GM19463 (cell line): ENCODE results near the gene HTD2.
A peak's percentile ranks its signal among the peaks of the same experiment; 100 is the strongest.
"Not testable (repeated sequence)": the region's sequence is repeated elsewhere in the genome, so short reads cannot be mapped to it uniquely, and the experiment has no call there.

Source experiments
- ATAC-seq: cut with Tn5 transposase; IDR thresholded peaks from one replicate; pipeline ENCODE4 v1.9.1; 2021; ENCODE audit warnings: mild to moderate bottlenecking, moderate library complexity; ENCODE audit not compliant: unreplicated experiment

HTD2 gene

GRCh38 chr3:58331593-58332152 lies 25.4 kb downstream of the HTD2 start:
- no peak for ATAC-seq

GRCh38 chr3:58332575-58333188 lies 26.4 kb downstream of the HTD2 start, which contains the start of gene PXK:
Gene PXK (plus strand): TSS chr3:58332892. CDS start chr3:58332989, 97 bp downstream.
- ATAC-seq = peak; percentile 89

- ATAC-seq = peak; percentile 31
Measured at GRCh38 chr3:58333206-58334012, 27.1 kb downstream of the HTD2 start.

GRCh38 chr3:58334013-58334321 lies 27.6 kb downstream of the HTD2 start:
- ATAC-seq = no peak

GRCh38 chr3:58334506-58334884 lies 28.2 kb downstream of the HTD2 start:
- no peak for ATAC-seq

GRCh38 chr3:58335652-58335947 lies 29.3 kb downstream of the HTD2 start:
- ATAC-seq = no peak

- no peak for ATAC-seq
Measured at GRCh38 chr3:58336135-58336882, 30.0 kb downstream of the HTD2 start.

GRCh38 chr3:58337190-58337589 lies 30.9 kb downstream of the HTD2 start:
- ATAC-seq = no peak

GRCh38 chr3:58339146-58339545 lies 32.8 kb downstream of the HTD2 start:
- not testable (repeated sequence) for ATAC-seq

GRCh38 chr3:58340594-58341244 lies 34.4 kb downstream of the HTD2 start:
- no peak for ATAC-seq

GRCh38 chr3:58341376-58341775 lies 35.1 kb downstream of the HTD2 start:
- no peak for ATAC-seq

GRCh38 chr3:58342676-58343075 lies 36.4 kb downstream of the HTD2 start:
- no peak for ATAC-seq

- ATAC-seq = no peak
Measured at GRCh38 chr3:58345457-58345856, 39.1 kb downstream of the HTD2 start.

- no peak for ATAC-seq
Measured at GRCh38 chr3:58346368-58346767, 40.0 kb downstream of the HTD2 start.

GRCh38 chr3:58347984-58348383 lies 41.7 kb downstream of the HTD2 start:
- no peak for ATAC-seq

GRCh38 chr3:58349792-58350626 lies 43.7 kb downstream of the HTD2 start:
- peak; percentile 82 for ATAC-seq

- no peak for ATAC-seq
Measured at GRCh38 chr3:58350627-58351013, 44.3 kb downstream of the HTD2 start.

- ATAC-seq = no peak
Measured at GRCh38 chr3:58351920-58352319, 45.6 kb downstream of the HTD2 start.

GRCh38 chr3:58352626-58353025 lies 46.3 kb downstream of the HTD2 start:
- no peak for ATAC-seq
